ENCODE measurements around the gene PEX7.
"Not testable (repeated sequence)": the region's sequence is repeated elsewhere in the genome, so short reads cannot be mapped to it uniquely, and the experiment has no call there.

The PEX7 gene, protein sequence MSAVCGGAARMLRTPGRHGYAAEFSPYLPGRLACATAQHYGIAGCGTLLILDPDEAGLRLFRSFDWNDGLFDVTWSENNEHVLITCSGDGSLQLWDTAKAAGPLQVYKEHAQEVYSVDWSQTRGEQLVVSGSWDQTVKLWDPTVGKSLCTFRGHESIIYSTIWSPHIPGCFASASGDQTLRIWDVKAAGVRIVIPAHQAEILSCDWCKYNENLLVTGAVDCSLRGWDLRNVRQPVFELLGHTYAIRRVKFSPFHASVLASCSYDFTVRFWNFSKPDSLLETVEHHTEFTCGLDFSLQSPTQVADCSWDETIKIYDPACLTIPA

GRCh38 chr6:136822376-136823127 lies at the start of gene PEX7:
TSS of gene PEX7 (plus strand) at chr6:136822592. CDS start at chr6:136822666, 74 bp downstream.
- DNase-seq = peak; percentile 68

GRCh38 chr6:136772685-136773472 lies 49.5 kb upstream of the PEX7 start:
- no peak for DNase-seq

- no peak for DNase-seq
Measured at GRCh38 chr6:136773473-136773796, 49.0 kb upstream of the PEX7 start.

DNA sequence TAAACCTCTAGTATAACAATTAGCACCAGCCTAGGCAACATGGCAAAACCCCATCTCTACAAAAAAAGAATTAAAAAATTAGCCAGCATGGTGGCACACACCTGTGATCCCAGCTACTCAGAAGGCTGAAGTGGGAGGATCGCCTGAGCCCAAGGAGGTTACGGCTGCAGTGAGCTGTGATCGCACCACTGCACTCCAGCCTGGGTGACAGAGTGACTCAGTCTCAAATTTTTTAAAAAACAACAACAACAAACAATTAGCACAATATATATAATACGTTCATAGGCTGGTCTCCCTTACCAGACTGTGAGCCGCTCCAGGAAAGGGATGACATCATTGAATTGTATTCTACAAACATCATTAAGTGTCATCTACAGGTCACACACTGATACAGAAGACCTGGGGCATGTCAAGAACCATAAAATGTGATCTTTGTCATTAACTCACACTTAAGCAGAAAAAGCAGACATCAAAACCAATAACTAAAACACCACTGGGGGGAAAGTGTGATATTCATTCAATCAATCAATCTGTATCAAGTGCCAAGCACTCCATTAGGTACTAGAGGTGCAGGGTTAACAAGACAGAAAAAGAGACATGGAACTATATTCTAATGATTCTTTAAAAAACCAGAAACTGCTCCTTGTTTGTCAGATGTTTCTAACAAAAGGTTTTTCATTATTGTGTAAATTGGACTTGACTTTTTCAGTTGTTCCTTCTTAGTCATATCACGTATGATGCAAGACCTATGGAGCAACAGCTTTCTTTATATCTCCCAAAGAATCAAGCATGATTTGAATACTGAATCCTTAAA lies 48.0 kb upstream of the PEX7 start:
- no peak for DNase-seq

DNA sequence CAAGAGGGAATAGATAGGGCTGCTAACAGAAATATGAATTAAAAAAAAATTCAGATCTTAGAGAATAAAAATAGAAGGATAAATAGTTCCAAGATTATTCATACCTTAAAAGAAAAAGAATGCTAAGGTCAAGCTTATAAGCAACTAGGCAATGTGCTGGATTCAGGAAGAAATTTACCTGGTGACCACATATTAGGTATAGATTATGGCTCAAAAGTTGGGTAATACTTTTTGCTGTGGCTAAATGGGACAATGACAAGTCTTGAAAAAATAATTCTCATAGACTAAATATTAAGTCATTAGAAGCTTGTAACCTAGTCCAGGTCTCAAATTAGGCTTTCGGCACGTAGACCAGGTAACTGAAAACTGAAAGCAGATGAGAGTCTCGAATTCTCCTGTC lies 47.3 kb upstream of the PEX7 start:
- DNase-seq = no peak

DNA sequence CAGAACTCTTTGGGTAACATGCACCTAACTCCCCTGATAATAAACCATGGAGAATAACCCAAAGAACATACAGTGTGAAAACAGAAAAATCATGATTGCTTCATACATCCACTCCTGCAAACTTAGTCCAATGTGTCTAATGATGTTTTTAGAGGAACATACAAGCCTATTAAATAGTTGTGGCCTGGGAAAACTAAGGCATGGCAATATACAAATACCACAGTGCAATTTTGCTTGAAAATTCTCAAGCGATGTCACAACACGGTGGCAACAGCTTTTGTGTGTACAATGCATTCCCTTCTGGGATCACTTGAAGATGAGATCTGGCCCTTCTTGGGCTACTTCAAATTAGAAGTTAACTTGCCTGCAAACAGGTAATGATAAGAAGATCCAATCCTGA lies 46.8 kb upstream of the PEX7 start:
- no peak for DNase-seq

GRCh38 chr6:136777651-136778050 lies 44.7 kb upstream of the PEX7 start:
- DNase-seq = no peak

DNA sequence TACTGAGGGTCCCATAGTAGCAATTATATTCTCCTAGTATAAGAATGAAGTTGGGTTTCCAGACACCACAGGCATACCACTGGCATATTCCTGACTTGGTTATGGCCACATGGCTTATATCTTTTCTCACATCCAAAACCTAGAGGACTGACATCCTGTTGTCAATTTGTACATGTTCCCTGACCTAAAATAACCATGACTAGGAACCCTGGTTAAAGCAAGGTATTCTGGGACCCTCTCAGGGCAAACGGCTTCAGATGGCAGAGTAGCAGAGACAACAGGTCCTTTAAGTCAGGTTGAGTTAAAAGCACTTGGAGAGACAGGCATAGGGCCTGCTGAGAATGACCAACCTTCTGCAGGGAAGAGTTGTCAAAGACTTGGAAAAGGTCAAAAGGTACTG lies 42.7 kb upstream of the PEX7 start:
- no peak for DNase-seq

GRCh38 chr6:136780972-136781371 lies 41.4 kb upstream of the PEX7 start:
- no peak for DNase-seq

DNA sequence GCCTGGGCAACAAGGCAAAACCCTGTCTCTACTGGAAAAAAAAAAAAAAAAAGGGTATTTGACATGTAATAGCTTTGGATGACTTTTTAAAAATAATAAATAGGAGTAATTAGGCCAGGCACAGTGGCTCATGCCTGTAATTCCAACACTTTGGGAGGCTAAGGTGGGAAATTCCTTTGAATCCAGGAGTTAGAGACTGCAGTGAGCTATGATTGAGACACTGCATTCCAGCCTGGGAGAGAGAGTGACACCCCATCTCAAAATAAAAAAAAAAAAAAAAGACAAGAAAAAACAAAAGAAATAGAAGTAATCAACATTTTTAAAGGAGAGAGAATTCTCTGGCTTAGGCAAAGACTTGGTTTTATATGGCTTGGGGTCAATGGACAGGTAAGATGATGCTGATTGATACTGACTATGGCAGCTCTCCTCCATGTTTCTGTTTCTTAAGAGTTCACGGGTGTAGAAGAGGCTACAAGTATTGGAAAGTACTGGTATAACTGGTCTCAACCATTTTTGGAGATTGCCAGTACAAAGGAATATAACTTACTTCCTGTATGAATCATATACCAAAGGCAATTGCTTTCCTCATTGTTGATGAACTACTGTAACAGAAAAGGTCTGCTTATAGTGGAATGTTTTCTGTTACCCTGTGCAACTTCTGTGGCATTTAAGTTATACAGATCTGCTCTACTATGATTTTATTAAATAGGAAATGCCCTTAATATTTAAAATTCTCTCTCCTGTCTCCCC lies 40.2 kb upstream of the PEX7 start:
- DNase-seq = no peak

GRCh38 chr6:136783021-136783420 lies 39.4 kb upstream of the PEX7 start:
- DNase-seq = no peak

DNA sequence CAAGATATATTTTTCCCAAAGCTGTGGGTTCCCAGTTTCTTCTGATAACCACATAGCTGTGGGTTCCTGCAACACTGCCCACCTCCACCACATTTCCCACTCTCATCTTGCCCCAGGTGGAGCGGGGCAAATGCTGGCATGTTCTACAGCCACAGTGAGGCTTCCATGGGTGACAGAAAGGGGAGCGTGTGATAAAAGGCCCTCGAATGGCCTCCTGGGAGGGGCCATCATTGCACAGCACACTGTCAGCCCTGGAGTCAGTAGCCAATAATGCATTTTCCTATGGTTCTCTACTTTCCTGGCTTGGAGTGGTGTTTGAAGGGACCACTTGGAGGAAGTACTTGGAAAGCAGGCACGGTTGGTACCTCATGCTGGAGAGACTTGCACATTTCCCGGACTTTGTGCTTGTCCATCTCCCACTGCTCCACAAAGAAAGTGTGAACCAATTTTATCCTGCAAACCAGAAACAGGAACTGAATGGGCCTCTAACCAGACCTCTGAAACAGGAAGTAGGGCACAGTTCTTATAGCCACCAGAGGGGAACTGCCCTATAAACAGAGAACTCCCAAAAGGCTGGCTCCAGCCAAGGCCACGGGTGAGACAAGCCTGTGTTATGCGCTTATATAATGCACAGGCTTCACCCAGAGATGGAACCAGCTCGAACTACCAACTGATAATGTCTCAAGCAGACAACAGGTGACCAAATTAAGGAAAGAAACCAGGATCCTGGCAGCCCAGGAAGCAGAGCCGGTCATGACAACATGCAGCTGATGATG lies 38.7 kb upstream of the PEX7 start:
- DNase-seq = no peak

- no peak for DNase-seq
Measured at GRCh38 chr6:136784271-136784664, 38.1 kb upstream of the PEX7 start.

DNA sequence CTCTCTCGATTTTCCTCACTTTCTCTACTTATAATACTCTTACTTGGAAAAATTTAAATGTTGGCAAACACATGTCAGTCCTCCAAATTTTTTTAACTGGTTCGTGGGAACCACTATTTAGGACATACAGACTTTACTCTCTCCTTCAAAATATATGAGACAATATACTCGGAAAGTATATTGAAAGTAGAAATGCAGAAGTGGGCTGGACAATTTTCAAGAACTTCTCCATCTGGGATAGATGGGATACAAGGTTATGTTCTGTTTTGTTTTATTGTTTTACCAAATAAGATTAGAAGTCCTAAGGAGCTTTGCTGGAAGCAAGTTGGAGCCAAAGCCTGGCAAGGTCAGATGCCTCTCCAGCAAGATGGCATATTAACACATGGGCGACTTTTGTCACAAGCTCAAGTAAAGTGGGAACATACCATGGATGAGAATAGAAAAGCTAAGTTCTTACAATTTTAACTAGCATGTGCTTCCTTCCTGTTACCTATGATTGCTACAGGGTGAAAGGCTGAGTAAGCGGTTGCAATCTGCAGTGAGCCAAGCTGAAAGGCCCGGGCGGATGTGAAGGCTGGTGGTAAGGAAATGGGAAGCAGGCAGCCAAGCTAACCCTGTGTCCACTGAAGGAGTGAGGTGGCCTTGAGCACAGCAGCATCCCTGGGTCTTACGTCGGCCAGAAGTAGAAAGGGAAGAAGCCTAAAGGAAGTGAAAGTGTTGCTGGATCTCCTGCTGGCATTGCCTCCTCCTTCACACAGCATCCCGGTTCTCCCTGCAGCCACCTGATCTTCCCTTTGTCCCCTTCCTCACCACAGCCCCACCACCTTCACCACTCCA lies 37.3 kb upstream of the PEX7 start:
- no peak for DNase-seq

GRCh38 chr6:136786658-136787057 lies 35.7 kb upstream of the PEX7 start:
- DNase-seq = no peak

DNA sequence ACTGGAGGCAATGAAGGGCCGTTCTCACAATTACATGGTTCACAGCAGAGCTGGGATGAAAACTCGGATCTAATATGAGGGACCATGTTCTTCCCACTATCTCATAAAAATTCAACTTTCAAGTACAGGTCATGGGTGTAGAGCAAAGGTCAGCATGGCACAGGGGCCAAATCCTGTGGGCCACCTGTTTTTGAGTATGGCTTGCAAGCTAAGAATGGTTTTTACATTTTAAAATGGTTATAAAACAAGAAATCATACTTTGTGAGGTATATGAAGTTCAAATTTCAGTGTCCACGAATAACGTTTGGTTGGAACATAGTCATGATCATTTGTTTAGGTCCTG lies 34.7 kb upstream of the PEX7 start:
- no peak for DNase-seq

DNA sequence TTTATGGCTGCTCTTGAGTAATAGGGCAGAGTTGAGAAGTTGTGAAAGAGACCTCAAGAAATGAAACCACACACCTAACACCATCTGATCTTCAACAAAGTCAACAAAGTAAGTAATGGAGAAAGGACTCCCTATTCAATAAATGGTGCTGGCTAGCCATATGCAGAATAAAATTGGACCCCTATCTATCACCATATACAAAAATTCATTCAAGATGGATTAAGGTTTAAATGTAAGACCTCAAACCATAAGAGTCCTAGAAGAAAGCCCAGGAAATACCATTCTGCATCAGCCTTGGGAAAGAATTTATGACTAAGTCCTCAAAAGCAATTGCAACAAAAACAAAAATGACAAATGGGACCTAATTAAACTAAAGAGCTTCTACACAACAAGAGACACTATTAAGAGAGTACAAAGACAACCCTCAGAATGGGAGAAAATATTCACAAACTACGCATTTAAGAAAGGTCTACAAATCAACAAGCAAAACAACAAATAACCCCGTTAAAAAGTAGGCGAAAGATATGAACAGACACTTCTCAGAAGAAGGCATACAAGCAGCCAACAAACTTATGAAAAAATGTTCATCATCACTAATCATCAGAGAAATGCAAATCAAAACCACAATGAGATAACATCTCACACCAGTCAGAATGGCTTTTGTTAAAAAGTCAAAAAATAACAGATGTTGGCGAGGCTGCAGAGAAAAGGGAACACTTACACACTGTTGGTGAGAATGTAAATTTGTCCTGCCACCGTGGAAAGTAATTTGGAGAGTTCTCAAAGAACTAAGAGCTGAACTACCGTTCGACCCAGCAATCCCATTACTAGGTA lies 34.1 kb upstream of the PEX7 start:
- DNase-seq = no peak

DNA sequence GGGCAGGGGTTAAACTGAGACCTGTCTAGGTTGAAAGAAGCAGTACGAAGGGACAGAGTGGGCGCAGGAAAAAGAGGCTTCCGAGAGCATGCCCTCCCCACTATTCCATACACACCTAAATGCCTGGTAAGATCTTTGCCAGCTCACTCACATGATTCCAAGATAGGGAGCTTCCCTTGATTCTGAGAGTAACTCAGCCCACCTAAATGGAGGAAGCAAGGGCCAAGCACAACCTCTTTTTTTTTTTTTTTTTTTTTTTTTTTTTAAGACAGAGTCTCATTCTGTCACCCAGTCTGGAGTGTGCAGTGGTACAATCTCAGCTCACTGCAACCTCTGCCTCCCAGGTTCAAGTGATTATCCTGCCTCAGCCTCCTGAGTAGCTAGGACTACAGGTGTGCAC lies 33.0 kb upstream of the PEX7 start:
- not testable (repeated sequence) for DNase-seq

Data from GOT3 (cell line).